Uterus (tissue), 2 donors: Measurements from ENCODE around the gene THAP5.

Experiments
- POLR2A ChIP-seq, 2 donors: fragments of 450-650 bp; IDR thresholded peaks; one replicate each; pipeline ENCODE4 v1.6.1; 2016; ENCODE audit warnings: antibody characterized with exemption in 2 of 2, mild to moderate bottlenecking in 1 of 2, moderate library complexity in 1 of 2
- TF ChIP-seq, protein P1 (sequence below), 4 experiments: fragments of 200-600 bp in 2 of 4; fragments of 450-650 bp in 2 of 4; sonication (generic) in 2 of 4; IDR thresholded peaks; one replicate each; pipeline ENCODE4 v1.5.1; 2016 to 2019; ENCODE audit warnings: antibody characterized with exemption in 4 of 4, mild to moderate bottlenecking in 2 of 4, moderate library complexity in 1 of 4

DNA sequence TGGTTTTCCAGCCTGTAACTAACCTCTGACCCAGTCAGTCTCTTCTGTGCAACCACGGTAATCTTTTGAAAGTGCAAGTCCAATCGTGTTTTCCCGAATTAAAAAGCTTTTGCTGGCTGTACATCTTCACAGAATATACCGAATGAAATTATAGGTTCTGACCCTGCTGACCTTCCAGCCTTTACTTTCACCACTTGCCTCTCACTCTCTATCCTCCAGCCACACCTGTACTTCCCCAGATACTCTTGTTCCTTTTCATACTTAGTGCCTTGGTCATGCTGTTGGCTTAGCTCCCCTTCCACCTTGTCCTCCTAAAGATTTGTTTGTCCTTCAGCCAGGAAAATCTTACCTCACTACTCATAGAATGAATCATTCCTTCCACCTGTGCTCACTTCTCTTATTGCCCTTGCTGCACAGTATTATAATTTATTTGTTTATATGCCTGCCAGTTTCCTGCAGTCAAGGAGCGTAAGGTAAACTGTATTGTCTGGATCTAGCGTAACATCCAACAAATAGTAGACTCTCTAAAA is 41.3 kb downstream of the THAP5 start:
- TF ChIP-seq, protein P1, sequence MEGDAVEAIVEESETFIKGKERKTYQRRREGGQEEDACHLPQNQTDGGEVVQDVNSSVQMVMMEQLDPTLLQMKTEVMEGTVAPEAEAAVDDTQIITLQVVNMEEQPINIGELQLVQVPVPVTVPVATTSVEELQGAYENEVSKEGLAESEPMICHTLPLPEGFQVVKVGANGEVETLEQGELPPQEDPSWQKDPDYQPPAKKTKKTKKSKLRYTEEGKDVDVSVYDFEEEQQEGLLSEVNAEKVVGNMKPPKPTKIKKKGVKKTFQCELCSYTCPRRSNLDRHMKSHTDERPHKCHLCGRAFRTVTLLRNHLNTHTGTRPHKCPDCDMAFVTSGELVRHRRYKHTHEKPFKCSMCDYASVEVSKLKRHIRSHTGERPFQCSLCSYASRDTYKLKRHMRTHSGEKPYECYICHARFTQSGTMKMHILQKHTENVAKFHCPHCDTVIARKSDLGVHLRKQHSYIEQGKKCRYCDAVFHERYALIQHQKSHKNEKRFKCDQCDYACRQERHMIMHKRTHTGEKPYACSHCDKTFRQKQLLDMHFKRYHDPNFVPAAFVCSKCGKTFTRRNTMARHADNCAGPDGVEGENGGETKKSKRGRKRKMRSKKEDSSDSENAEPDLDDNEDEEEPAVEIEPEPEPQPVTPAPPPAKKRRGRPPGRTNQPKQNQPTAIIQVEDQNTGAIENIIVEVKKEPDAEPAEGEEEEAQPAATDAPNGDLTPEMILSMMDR (IDR thresholded peaks at IDR 0.05): no peak
- no peak for TF ChIP-seq POLR2A (IDR thresholded peaks at IDR 0.05)
